Thymus (tissue), 11 donors: ENCODE results near the gene NRL. TPM values are rescaled to one million over a fixed set of nuclear protein-coding genes. Genes with fewer than 3 reads are reported as not detected.

Experiments used
- DNase-seq, 9 donors: peaks; one replicate each; pipeline ENCODE4 v3.0.0-alpha.2; 2013; ENCODE audit warnings: low spot score in 9 of 9, low read depth in 6 of 9, missing footprints in 1 of 9
- H3K27ac ChIP-seq, 2 donors: one replicate each; pipeline ENCODE4 v1.5.1; 2013; ENCODE audit warnings: control low read depth in 1 of 2, low read depth in 1 of 2, low read length in 1 of 2, mild to moderate bottlenecking in 1 of 2, moderate library complexity in 1 of 2
- H3K27me3 ChIP-seq, 2 donors: one replicate each; pipeline ENCODE4 v1.5.1; 2013; ENCODE audit warnings: low read length in 1 of 2; ENCODE audit not compliant: control insufficient read depth in 2 of 2, insufficient read depth in 1 of 2
- H3K36me3 ChIP-seq, 2 donors: one replicate each; pipeline ENCODE4 v1.5.1; 2013; ENCODE audit warnings: low read length in 1 of 2, mild to moderate bottlenecking in 1 of 2, moderate library complexity in 1 of 2; ENCODE audit not compliant: control insufficient read depth in 2 of 2, insufficient read depth in 2 of 2
- H3K4me1 ChIP-seq, 2 donors: one replicate each; pipeline ENCODE4 v1.5.1; 2013; ENCODE audit warnings: low read length in 2 of 2; ENCODE audit not compliant: control insufficient read depth in 2 of 2, insufficient read depth in 2 of 2
- H3K4me3 ChIP-seq, 2 donors: one replicate each; pipeline ENCODE4 v1.5.1; 2013; ENCODE audit warnings: low read length in 2 of 2, control low read depth in 1 of 2, mild to moderate bottlenecking in 1 of 2
- H3K9me3 ChIP-seq, 2 donors: one replicate each; pipeline ENCODE4 v1.5.1; 2013; ENCODE audit warnings: low read length in 1 of 2, mild to moderate bottlenecking in 1 of 2; ENCODE audit not compliant: control insufficient read depth in 2 of 2, insufficient read depth in 1 of 2
- WGBS: extraction: QIAGEN DNeasy Blood & Tissue Kit; methylation state at CpG from one replicate; pipeline ENCODE4 v1.1.7; 2013; 5-methylcytosine and 5-hydroxymethylcytosine counted together
- polyA plus RNA-seq: library from polyadenylated mRNA; stranded (reverse); fragments of 200-250 nt; gene quantifications from one replicate; pipeline ENCODE4 v1.2.3, GENCODE V29; 2013
- total RNA-seq: library from RNA; stranded (reverse); fragments of 120-200 nt; gene quantifications from one replicate; pipeline ENCODE4 v1.2.4, GENCODE V29; 2013
- donor health status: healthy.

NRL gene
- total and polyA plus RNA-seq, 2 donors: 3.4 to 4.7 TPM

- 97% methylated on average over 16 of the region's 16 CpGs for WGBS
- Histone ChIP-seq H3K27me3 (no peaks in the 10 kb centered on the region), H3K9me3 (no peaks in the 10 kb centered on the region), H3K4me1 (peaks cover 9 to 19% of the 10 kb centered on the region in 2 donors), H3K27ac (no peak overlapping the region), H3K4me3 (no peak overlapping the region), H3K36me3 (peaks cover 9 to 14% of the 10 kb centered on the region in 2 donors)
- DNase-seq: no peak
Measured at GRCh38 chr14:24098229-24098926, 16.4 kb downstream of the NRL start.

- no peak for DNase-seq
- no peak overlapping the region for H3K4me3 ChIP-seq
- 99% methylated on average over 8 of the region's 8 CpGs for WGBS
- H3K36me3 ChIP-seq: peaks cover 9 to 14% of the 10 kb centered on the region in 2 donors
- H3K27me3 ChIP-seq: no peaks in the 10 kb centered on the region
- peaks cover 9 to 22% of the 10 kb centered on the region in 2 donors for H3K4me1 ChIP-seq
- H3K9me3 ChIP-seq: no peaks in the 10 kb centered on the region
- no peak overlapping the region for H3K27ac ChIP-seq
Measured at GRCh38 chr14:24096545-24097181, 18.1 kb downstream of the NRL start.

GRCh38 chr14:24095271-24096068 is 19.3 kb downstream of the NRL start:
- peak in 1 of 9 donors; percentile 37 for DNase-seq
- Histone ChIP-seq H3K36me3 (peaks cover 9 to 11% of the 10 kb centered on the region in 2 donors), H3K27ac (peak overlapping the region; percentile 9 to 14), H3K9me3 (no peaks in the 10 kb centered on the region), H3K4me3 (peak overlapping the region; percentile 2 to 54), H3K4me1 (peaks cover 11 to 25% of the 10 kb centered on the region in 2 donors), H3K27me3 (no peaks in the 10 kb centered on the region)
- 56% methylated on average over 12 of the region's 12 CpGs for WGBS

GRCh38 chr14:24094841-24095270 is 19.9 kb downstream of the NRL start:
- peaks cover 9 to 11% of the 10 kb centered on the region in 2 donors for H3K36me3 ChIP-seq
- 10% methylated on average over 14 of the region's 14 CpGs for WGBS
- H3K4me1 ChIP-seq: peaks cover 13 to 28% of the 10 kb centered on the region in 2 donors
- peak in 1 of 9 donors; percentile 16 for DNase-seq
- no peaks in the 10 kb centered on the region for H3K27me3 ChIP-seq
- no peaks in the 10 kb centered on the region for H3K9me3 ChIP-seq
- H3K27ac ChIP-seq: peak overlapping the region; percentile 66 to 97
- H3K4me3 ChIP-seq: peak overlapping the region; percentile 54 to 90

GRCh38 chr14:24093901-24094840 is 20.6 kb downstream of the NRL start, which contains the start of gene PCK2:
Gene PCK2, plus strand, starts transcription at chr14:24094311. Its CDS starts 95 bp downstream, at chr14:24094406.
- H3K4me3 ChIP-seq: peak within 1 kb of the TSS; percentile 54 to 90
- peak in 6 of 9 donors; percentile 23 to 75 (median 44) for DNase-seq
- WGBS: under 1% methylated on average over 68 of the region's 68 CpGs
- H3K9me3 ChIP-seq: no peaks in the 10 kb centered on the region
- no peaks in the 10 kb centered on the region for H3K27me3 ChIP-seq
- peaks cover 9 to 11% of the 10 kb centered on the region in 2 donors for H3K36me3 ChIP-seq
- H3K4me1 ChIP-seq: peaks cover 13 to 28% of the 10 kb centered on the region in 2 donors
- H3K27ac ChIP-seq: peak within 1 kb of the TSS; percentile 66 to 97

GRCh38 chr14:24093207-24093900 is 21.4 kb downstream of the NRL start:
- Histone ChIP-seq H3K27me3 (no peaks in the 10 kb centered on the region), H3K4me3 (peak overlapping the region; percentile 54 to 90), H3K4me1 (peaks cover 13 to 28% of the 10 kb centered on the region in 2 donors), H3K27ac (peak overlapping the region; percentile 27 to 34), H3K9me3 (no peaks in the 10 kb centered on the region), H3K36me3 (peaks cover under 1 to 4% of the 10 kb centered on the region in 2 donors)
- no peak for DNase-seq
- WGBS: 85% methylated on average over 19 of the region's 19 CpGs

GRCh38 chr14:24092505-24093206 is 22.1 kb downstream of the NRL start:
- H3K27me3 ChIP-seq: no peaks in the 10 kb centered on the region
- H3K27ac ChIP-seq: no peak overlapping the region
- no peak for DNase-seq
- H3K4me1 ChIP-seq: peaks cover 13 to 28% of the 10 kb centered on the region in 2 donors
- WGBS: 84% methylated on average over 4 of the region's 4 CpGs
- H3K36me3 ChIP-seq: no peaks in the 10 kb centered on the region
- H3K4me3 ChIP-seq: no peak overlapping the region
- H3K9me3 ChIP-seq: no peaks in the 10 kb centered on the region
